Trophoblast cell (in vitro differentiated cells and primary cell): ENCODE results near the gene SOCS6.

ENCODE experiments used
- DNase-seq, 2 donors: peaks; one replicate each; pipeline ENCODE4 v3.0.0-alpha.2; 2016
- H2AFZ ChIP-seq: 2 replicates; pipeline ENCODE4 v1.6.1; 2013; ENCODE audit warnings: low read length, moderate library complexity, mild to moderate bottlenecking; ENCODE audit not compliant: insufficient read depth, poor library complexity
- H2AK5ac ChIP-seq: 2 replicates; pipeline ENCODE4 v1.6.1; 2013; ENCODE audit warnings: mild to moderate bottlenecking, low read length
- H2BK120ac ChIP-seq: 2 replicates; pipeline ENCODE4 v1.6.1; 2013; ENCODE audit warnings: low read length, mild to moderate bottlenecking, moderate library complexity; ENCODE audit not compliant: insufficient read depth, poor library complexity
- H2BK12ac ChIP-seq: 2 replicates; pipeline ENCODE4 v1.6.1; 2013; ENCODE audit warnings: mild to moderate bottlenecking, low read length, moderate library complexity
- H2BK5ac ChIP-seq: 2 replicates; pipeline ENCODE4 v1.6.1; 2013; ENCODE audit warnings: low read length, low read depth, moderate library complexity, mild to moderate bottlenecking; ENCODE audit not compliant: poor library complexity
- H3K14ac ChIP-seq: 2 replicates; pipeline ENCODE4 v1.6.1; 2013; ENCODE audit warnings: mild to moderate bottlenecking, low read length
- H3K18ac ChIP-seq: 2 replicates; pipeline ENCODE4 v1.6.1; 2013; ENCODE audit warnings: mild to moderate bottlenecking, low read length
- H3K23ac ChIP-seq: 2 replicates; pipeline ENCODE4 v1.6.1; 2013; ENCODE audit warnings: low read length
- H3K27ac ChIP-seq: 2 replicates; pipeline ENCODE4 v1.5.1; 2013; ENCODE audit warnings: low read depth, mild to moderate bottlenecking, inconsistent platforms, low read length, moderate library complexity
- H3K27me3 ChIP-seq: 2 replicates; pipeline ENCODE4 v1.6.1; 2013; ENCODE audit warnings: inconsistent platforms, mild to moderate bottlenecking, low read length, moderate library complexity; ENCODE audit not compliant: insufficient read depth
- H3K36me3 ChIP-seq, 2 experiments: 1 replicate in 1 of 2; 2 replicates in 1 of 2; pipeline ENCODE4 v1.6.1; 2013; ENCODE audit warnings: low read length in 2 of 2, mild to moderate bottlenecking in 2 of 2, moderate library complexity in 1 of 2; ENCODE audit not compliant: insufficient read depth in 2 of 2, control insufficient read depth in 1 of 2
- H3K4ac ChIP-seq: 2 replicates; pipeline ENCODE4 v1.6.1; 2013; ENCODE audit warnings: low read depth, mild to moderate bottlenecking, low read length, moderate library complexity
- H3K4me1 ChIP-seq, 2 experiments: 1 replicate in 1 of 2; 2 replicates in 1 of 2; pipeline ENCODE4 v1.6.1; 2013; ENCODE audit warnings: low read length in 2 of 2, mild to moderate bottlenecking in 2 of 2, moderate library complexity in 1 of 2; ENCODE audit not compliant: insufficient read depth in 2 of 2, control insufficient read depth in 1 of 2
- H3K4me2 ChIP-seq: 2 replicates; pipeline ENCODE4 v1.6.1; 2013; ENCODE audit warnings: inconsistent platforms, mild to moderate bottlenecking, low read length, moderate library complexity
- H3K4me3 ChIP-seq: 2 replicates; pipeline ENCODE4 v1.5.1; 2013; ENCODE audit warnings: mild to moderate bottlenecking, low read depth, low read length, inconsistent platforms
- H3K79me1 ChIP-seq: one replicate; pipeline ENCODE4 v1.6.1; 2013; ENCODE audit warnings: low read length
- H3K79me2 ChIP-seq: 2 replicates; pipeline ENCODE4 v1.6.1; 2013; ENCODE audit warnings: low read length, mild to moderate bottlenecking; ENCODE audit not compliant: control insufficient read depth, insufficient read depth, poor library complexity
- H3K9ac ChIP-seq: 2 replicates; pipeline ENCODE4 v1.6.1; 2013; ENCODE audit warnings: mild to moderate bottlenecking, low read length
- H3K9me3 ChIP-seq: 2 replicates; pipeline ENCODE4 v1.6.1; 2013; ENCODE audit warnings: low read depth, mild to moderate bottlenecking, control low read depth, inconsistent platforms, low read length; ENCODE audit not compliant: insufficient read depth
- H4K12ac ChIP-seq: 2 replicates; pipeline ENCODE4 v1.6.1; 2013; ENCODE audit warnings: low read depth, mild to moderate bottlenecking, low read length, moderate library complexity
- H4K8ac ChIP-seq: 2 replicates; pipeline ENCODE4 v1.6.1; 2013; ENCODE audit warnings: low read depth, mild to moderate bottlenecking, low read length, moderate library complexity
- H4K91ac ChIP-seq: one replicate; pipeline ENCODE4 v1.6.1; 2013; ENCODE audit warnings: low read depth, mild to moderate bottlenecking, low read length, moderate library complexity
- WGBS: extraction: QIAGEN DNeasy Blood & Tissue Kit; methylation state at CpG from one replicate; pipeline ENCODE4 v1.1.7; 2013; ENCODE audit warnings: missing lambda C conversion rate; ENCODE audit not compliant: insufficient read length, insufficient coverage; ENCODE audit errors: extremely low coverage; 5-methylcytosine and 5-hydroxymethylcytosine counted together

Gene SOCS6

GRCh38 chr18:70349316-70349715 lies 60.5 kb downstream of the SOCS6 start:
- no peak overlapping the region for H2AFZ ChIP-seq
- H3K36me3 ChIP-seq, result peaks cover 2 to 8% of the 10 kb centered on the region in 2 experiments
- no peak overlapping the region for H3K9ac ChIP-seq
- H3K79me1 ChIP-seq, result no peaks in the 10 kb centered on the region
- no peaks in the 10 kb centered on the region for H3K79me2 ChIP-seq
- H3K14ac ChIP-seq, result no peak overlapping the region
- H3K27me3 ChIP-seq, result no peaks in the 10 kb centered on the region
- no peaks in the 10 kb centered on the region for H3K9me3 ChIP-seq
- H3K23ac ChIP-seq, result no peak overlapping the region
- no peak overlapping the region for H3K4me3 ChIP-seq
- H2AK5ac ChIP-seq, result no peak overlapping the region
- no peak overlapping the region for H2BK5ac ChIP-seq
- no peak overlapping the region for H3K4ac ChIP-seq
- no peaks in the 10 kb centered on the region for H3K4me1 ChIP-seq
- H4K12ac ChIP-seq, result no peak overlapping the region
- no peak for DNase-seq
- H2BK120ac ChIP-seq, result no peak overlapping the region
- H3K27ac ChIP-seq, result no peak overlapping the region
- no peak overlapping the region for H2BK12ac ChIP-seq
- H3K4me2 ChIP-seq, result no peak overlapping the region
- no peak overlapping the region for H4K8ac ChIP-seq
- H3K18ac ChIP-seq, result no peak overlapping the region
- H4K91ac ChIP-seq, result no peak overlapping the region

- Histone ChIP-seq H4K8ac (no peak overlapping the region), H4K12ac (no peak overlapping the region), H3K4me2 (no peak overlapping the region), H3K18ac (no peak overlapping the region), H3K79me2 (no peaks in the 10 kb centered on the region), H3K4ac (no peak overlapping the region), H2BK5ac (no peak overlapping the region), H3K23ac (no peak overlapping the region), H2AK5ac (no peak overlapping the region), H3K4me1 (peaks cover 2 to 5% of the 10 kb centered on the region in 2 experiments), H3K14ac (no peak overlapping the region), H3K9ac (no peak overlapping the region), H3K27me3 (no peaks in the 10 kb centered on the region), H3K9me3 (no peaks in the 10 kb centered on the region), H2BK120ac (no peak overlapping the region), H3K27ac (no peak overlapping the region), H3K79me1 (peaks cover 2% of the 10 kb centered on the region), H2BK12ac (no peak overlapping the region), H4K91ac (no peak overlapping the region), H3K4me3 (no peak overlapping the region), H3K36me3 (peaks cover 2 to 4% of the 10 kb centered on the region in 2 experiments), H2AFZ (no peak overlapping the region)
- WGBS, result no CpG with 5 or more reads among the region's 4 CpGs
- DNase-seq, result no peak
Observed at GRCh38 chr18:70354080-70354479, 65.2 kb downstream of the SOCS6 start.

GRCh38 chr18:70354771-70355170 lies 65.9 kb downstream of the SOCS6 start:
- Histone ChIP-seq H3K4ac (no peak overlapping the region), H3K27me3 (no peaks in the 10 kb centered on the region), H2AK5ac (no peak overlapping the region), H3K23ac (no peak overlapping the region), H3K4me1 (peaks cover 2 to 5% of the 10 kb centered on the region in 2 experiments), H3K27ac (no peak overlapping the region), H3K36me3 (peaks cover 2 to 4% of the 10 kb centered on the region in 2 experiments), H3K9me3 (no peaks in the 10 kb centered on the region), H4K91ac (no peak overlapping the region), H3K4me3 (no peak overlapping the region), H3K79me2 (no peaks in the 10 kb centered on the region), H2AFZ (no peak overlapping the region), H2BK120ac (no peak overlapping the region), H2BK12ac (no peak overlapping the region), H3K79me1 (peaks cover 2% of the 10 kb centered on the region), H4K12ac (no peak overlapping the region), H2BK5ac (no peak overlapping the region), H4K8ac (no peak overlapping the region), H3K14ac (no peak overlapping the region), H3K18ac (no peak overlapping the region), H3K9ac (no peak overlapping the region), H3K4me2 (no peak overlapping the region)
- no peak for DNase-seq
- WGBS, result no CpG with 5 or more reads among the region's 2 CpGs

GRCh38 chr18:70355620-70356385 lies 67.0 kb downstream of the SOCS6 start:
- no peaks in the 10 kb centered on the region for H3K9me3 ChIP-seq
- no CpG with 5 or more reads among the region's 5 CpGs for WGBS
- H3K4me3 ChIP-seq, result no peak overlapping the region
- H3K4ac ChIP-seq, result no peak overlapping the region
- H2AFZ ChIP-seq, result no peak overlapping the region
- H4K8ac ChIP-seq, result no peak overlapping the region
- no peak overlapping the region for H2AK5ac ChIP-seq
- H3K79me2 ChIP-seq, result no peaks in the 10 kb centered on the region
- H3K9ac ChIP-seq, result no peak overlapping the region
- H3K27ac ChIP-seq, result no peak overlapping the region
- peaks cover 2% of the 10 kb centered on the region for H3K79me1 ChIP-seq
- H3K23ac ChIP-seq, result no peak overlapping the region
- peak in 1 of 2 donors; percentile 87 for DNase-seq
- no peak overlapping the region for H2BK12ac ChIP-seq
- no peak overlapping the region for H2BK5ac ChIP-seq
- H4K91ac ChIP-seq, result no peak overlapping the region
- H2BK120ac ChIP-seq, result no peak overlapping the region
- no peak overlapping the region for H4K12ac ChIP-seq
- H3K18ac ChIP-seq, result no peak overlapping the region
- H3K4me1 ChIP-seq, result peaks cover 2 to 5% of the 10 kb centered on the region in 2 experiments
- H3K36me3 ChIP-seq, result peaks cover 2 to 4% of the 10 kb centered on the region in 2 experiments
- H3K14ac ChIP-seq, result no peak overlapping the region
- H3K27me3 ChIP-seq, result no peaks in the 10 kb centered on the region
- H3K4me2 ChIP-seq, result no peak overlapping the region
